HepG2 (cell line): ENCODE data around the gene SNAI1. TPM values are rescaled to one million over a fixed set of nuclear protein-coding genes. Genes with fewer than 3 reads are reported as not detected.

Experiments used
- BCL3 ChIP-seq: sonication (generic); formaldehyde crosslinking; IDR thresholded peaks from 2 replicates; pipeline ENCODE4 v1.5.1; 2020; ENCODE audit warnings: mild to moderate bottlenecking, missing genetic modification reagents, moderate library complexity
- CREM ChIP-seq, 2 experiments: sonication (generic) in 1 of 2; formaldehyde crosslinking in 1 of 2; IDR thresholded peaks; 2 replicates each; pipeline versions ENCODE4 v1.4.0 to v1.6.1; 2016 to 2020; ENCODE audit warnings: antibody characterized with exemption in 1 of 2, mild to moderate bottlenecking in 1 of 2, missing genetic modification reagents in 1 of 2
- DZIP1 ChIP-seq: sonication (generic); formaldehyde crosslinking; IDR thresholded peaks from 2 replicates; pipeline ENCODE4 v1.5.0; 2020; ENCODE audit warnings: mild to moderate bottlenecking, missing genetic modification reagents
- NFE2L1 ChIP-seq: sonication (generic); formaldehyde crosslinking; IDR thresholded peaks from 2 replicates; pipeline ENCODE4 v1.4.0; 2020; ENCODE audit warnings: missing genetic modification reagents, mild to moderate bottlenecking, borderline replicate concordance
- SRSF1 ChIP-seq: fragments of 200-400 bp; formaldehyde crosslinking; optimal IDR thresholded peaks from 2 replicates; pipeline ENCODE3; 2017; ENCODE audit warnings: mild to moderate bottlenecking, low read depth, low read length, moderate library complexity
- ZNF225 ChIP-seq: sonication (generic); formaldehyde crosslinking; IDR thresholded peaks from 2 replicates; pipeline ENCODE4 v1.4.0; 2020; ENCODE audit warnings: mild to moderate bottlenecking, missing genetic modification reagents
- ZNF33B ChIP-seq: sonication (generic); formaldehyde crosslinking; IDR thresholded peaks from 2 replicates; pipeline ENCODE4 v1.5.1; 2020; ENCODE audit warnings: mild to moderate bottlenecking, missing genetic modification reagents
- polyA plus RNA-seq, 8 experiments: library from polyadenylated mRNA; depleted of rRNA in 3 of 8; stranded (reverse) in 7 of 8; unstranded in 1 of 8; fragments of >200 nt; fragmentation: Illumina TruSeq in 4 of 8; extraction: Trizol in 4 of 8; gene quantifications; 2 replicates each; pipeline versions ENCODE4 v1.2.1 to v1.2.3, GENCODE V29; 2011 to 2016; ENCODE audit warnings: low read depth in 4 of 8, missing spikeins in 1 of 8, mixed read lengths in 1 of 8; ENCODE audit not compliant: insufficient read depth in 1 of 8
- total RNA-seq, 5 experiments: library from RNA; depleted of rRNA; stranded (reverse); fragments of >200 nt; fragmentation: Illumina TruSeq; extraction: Trizol; gene quantifications; 2 replicates each; pipeline ENCODE4 v1.2.3, GENCODE V29; 2016; ENCODE audit warnings: low read depth in 1 of 5

The SNAI1 gene
- total and polyA plus RNA-seq, 2 of the 13 experiments (the other 11 are each of a cell fraction or from before 2014, with no cell fraction given): 1.3 to 1.4 TPM

- TF ChIP-seq DZIP1 (CRISPR knock-in tag) (peak; percentile 83; the same call in 1 of the 2 replicates), ZNF225 (CRISPR knock-in tag) (peak; percentile 33; the same call in 1 of the 2 replicates), ZNF33B (CRISPR knock-in tag) (0 out of 2 replicates have a peak, but pooled peaks have one; percentile 34), CREM (IDR thresholded peaks at IDR 0.05) (no peak), CREM (CRISPR knock-in tag; IDR thresholded peaks at IDR 0.05) (0 out of 2 replicates have a peak, but pooled peaks have one; percentile 13), BCL3 (CRISPR knock-in tag) (0 out of 2 replicates have a peak, but pooled peaks have one; percentile 23), NFE2L1 (CRISPR knock-in tag) (0 out of 2 replicates have a peak, but pooled peaks have one; percentile 33), SRSF1 (peak; percentile 36)
Observed at GRCh38 chr20:49983848-49984408, 1.1 kb downstream of the SNAI1 start (continued).
